Measurements from ENCODE around the gene CCDC188.

Gene CCDC188

GRCh38 chr22:20116951-20117632, 33.8 kb downstream of the CCDC188 start, which contains the start of gene TRMT2A:
TRMT2A (minus strand) TSS chr22:20117226; CDS start chr22:20116906, 320 bp downstream.
- DNase-seq (ENCODE audit: low read depth): peak; percentile 88

DNA sequence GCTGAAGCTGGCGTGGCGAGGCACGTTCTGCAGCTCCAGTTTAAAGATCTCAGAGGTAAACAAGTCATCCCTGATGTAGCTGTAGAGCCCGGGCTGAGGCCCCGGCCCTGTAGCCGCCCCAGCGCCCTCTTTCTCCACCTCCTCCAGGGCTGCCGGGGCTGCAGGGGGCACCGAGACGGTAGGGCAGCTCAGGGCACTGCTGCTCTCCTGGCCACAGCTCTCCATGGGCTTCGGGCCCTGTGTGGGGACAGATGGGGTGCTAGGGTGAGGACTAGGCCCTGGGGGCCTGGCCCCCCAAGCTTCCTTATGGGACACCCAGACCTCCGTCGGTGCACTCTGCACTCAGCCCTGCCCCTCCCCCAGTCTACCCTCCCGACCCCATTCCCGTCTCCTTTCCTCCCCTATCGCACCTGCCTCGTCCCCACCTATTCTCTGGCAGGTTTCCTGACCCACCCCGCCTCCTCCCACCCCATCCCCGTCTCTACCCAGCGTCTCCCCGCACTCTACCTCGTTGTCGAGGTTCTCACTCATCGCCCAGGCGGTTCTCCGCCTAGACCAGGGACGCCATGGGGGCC, 34.4 kb downstream of the CCDC188 start:
- no peak for DNase-seq (ENCODE audit: low read depth)

GRCh38 chr22:20115691-20116375, 35.0 kb downstream of the CCDC188 start, which contains the start of gene RANBP1:
RANBP1 (plus strand) TSS chr22:20116104; CDS start chr22:20116185, 81 bp downstream.
- no peak for DNase-seq (ENCODE audit: low read depth)

DNA sequence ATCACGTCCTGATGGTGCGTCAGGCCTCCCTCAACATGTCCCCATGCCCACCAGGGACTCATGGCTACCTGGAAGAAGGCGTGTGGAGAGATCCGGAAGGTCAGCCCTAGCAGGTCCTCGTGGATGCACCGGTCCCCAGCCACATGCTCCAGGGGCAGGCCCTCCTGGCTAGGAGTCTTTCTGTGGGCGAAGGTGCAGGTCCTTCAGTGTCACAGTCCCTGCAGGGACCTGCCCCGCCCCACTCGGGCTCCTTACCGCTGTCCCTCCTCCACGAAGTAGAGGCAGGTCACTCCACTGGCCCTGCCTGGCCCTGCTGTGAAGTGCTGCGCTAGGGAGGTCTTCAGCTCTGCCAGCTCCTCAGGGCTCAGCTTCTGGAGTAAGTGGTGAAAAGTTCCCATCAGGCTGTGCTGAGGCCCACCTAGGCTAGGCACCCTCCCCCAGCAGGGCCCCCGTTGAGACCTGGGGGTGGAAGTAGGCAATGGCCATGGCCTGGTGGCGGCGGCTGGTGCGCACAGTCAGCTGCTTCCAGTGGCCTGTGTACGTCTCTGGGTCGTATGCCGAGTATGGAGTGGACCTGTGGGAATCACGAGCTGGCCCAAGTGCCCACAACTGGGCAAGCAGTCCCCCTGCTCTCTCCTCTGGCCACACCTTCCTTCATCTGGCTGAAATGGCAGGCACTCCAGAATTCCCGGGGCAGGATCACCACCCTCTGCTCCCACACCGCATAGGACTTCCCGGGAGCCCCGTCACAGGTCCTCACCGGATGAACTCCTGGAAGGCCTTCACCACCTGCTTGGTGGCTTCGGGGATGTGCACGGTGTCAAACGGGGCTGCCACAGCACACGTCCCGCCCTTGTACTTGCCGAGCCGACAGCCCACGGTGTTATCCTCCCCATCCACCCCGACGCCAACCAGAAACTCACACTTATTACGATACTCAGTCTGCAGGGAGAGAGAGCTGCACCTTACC, 36.1 kb downstream of the CCDC188 start:
- no peak for DNase-seq (ENCODE audit: low read depth)

DNA sequence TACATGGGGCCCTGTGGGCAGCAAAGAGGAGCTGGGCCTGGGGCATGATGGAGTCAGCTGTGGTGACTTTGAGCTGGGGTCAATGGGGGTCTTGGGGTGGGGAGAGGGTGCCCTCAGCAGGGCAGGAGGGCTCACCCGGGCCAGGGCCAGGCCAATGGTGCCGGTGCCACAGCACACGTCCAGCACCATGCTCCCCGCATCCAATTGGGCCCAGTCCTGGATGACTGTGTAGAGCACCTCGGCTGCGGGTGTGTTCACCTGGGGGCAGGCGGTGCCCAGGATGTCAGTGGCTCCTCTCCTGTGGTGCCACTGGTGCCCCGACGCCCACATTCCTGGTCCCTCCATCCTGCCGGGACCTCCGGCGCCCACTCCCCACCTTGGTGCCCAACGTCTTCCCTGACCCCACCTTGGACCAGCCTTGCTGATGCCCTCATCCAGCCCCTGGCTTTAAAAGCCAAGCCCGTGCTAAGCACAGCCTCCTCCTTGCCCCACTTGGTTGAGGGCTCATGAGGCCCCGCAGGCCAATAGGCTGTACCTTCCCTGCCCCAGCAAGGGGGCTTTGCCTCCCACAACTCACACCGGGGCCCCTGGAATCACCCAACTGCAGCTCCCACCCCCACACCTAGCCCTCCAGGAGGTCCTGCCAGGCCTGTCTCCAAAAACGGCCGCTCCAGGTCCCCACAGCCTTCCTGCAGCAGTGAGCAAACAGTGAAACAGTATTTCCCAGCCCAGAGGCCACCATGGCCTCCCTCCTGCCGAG, 37.1 kb downstream of the CCDC188 start:
- DNase-seq (ENCODE audit: low read depth): no peak

DNA sequence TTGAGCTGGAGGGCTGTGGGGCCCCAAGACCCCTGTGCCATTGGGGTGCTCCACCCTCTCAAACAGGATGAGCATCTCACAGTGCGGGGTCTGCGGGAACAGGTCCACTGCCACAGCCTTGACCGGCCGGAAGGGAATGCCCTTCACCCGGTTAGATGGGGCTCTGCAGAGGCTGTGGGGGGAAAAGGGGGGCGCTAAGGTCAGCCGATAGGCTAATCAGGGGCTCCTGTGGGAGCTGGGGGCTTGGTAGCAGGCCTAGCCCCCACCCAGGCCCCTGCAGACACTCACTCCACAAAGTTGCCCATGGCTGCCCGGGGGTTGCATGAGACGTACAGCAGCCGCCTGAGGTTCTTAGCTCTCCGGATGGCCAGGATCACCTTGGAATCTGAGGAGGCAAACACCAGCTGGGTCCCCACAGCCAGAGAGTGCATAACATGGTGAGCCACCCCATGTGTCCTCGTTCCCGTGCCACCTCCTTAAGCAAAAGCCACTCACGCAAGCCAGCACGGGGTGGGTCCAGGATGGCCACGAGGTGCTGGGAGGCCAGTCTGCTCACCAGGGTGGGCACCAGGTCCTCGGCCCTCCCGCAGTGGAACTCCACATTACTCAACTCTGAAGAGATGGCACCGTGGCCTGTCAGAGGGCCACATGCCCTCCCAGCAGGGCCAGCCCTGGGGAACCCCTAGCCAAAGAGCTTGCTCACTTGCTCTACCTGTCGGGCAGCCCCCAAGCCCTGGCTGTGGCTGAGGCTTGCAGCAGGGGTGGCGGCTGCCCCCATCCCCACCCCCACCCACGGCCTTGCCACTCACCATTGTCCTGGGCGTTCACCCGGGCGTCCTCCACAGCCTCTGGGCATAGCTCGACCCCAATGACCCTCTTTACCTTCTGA, 38.0 kb downstream of the CCDC188 start:
- DNase-seq (ENCODE audit: low read depth): no peak

DNA sequence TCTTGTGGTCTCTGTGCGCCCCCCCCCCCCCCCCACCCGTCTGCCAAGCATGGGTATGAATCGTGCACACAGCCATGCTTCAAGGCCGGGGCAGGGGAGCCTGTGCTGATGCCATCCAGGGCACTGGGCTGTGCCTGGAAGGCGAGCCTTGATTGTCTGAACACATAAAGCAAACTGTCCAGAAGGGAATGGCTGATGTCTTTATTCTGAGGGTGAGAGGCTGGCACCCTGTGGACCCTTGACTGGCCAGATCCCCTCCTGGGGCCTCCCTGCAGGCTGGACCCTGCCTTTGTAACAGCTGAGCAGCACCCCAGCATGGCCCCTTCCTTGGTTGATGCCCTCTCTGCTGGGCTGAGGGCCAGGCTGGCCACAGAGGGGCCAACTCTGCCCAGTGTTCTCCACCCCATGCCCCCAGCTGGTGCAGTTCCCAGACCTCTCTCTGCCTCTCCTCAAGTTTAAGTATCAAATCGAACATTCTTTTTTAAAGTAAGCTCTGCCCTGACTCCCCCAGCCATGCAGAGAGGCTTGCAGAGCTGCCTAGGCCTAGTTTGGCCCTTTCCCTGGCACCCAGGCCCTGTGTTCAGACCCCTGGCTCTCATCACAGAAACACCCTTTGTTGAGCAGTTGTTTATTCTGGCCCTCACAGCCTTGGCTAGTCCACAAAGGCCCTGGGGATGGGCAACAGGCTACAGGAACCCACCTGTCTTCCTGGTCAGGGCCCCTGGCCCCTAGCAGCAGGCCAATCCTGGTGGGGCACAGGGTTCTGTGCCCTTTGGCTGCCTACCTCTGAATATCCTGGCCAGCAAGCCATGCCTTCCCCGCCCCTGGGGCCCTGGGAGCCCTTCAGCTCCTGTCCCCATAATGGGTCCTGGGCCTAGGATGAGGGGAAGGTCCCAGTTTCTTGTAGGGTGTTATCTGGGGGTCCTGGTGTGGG, 38.9 kb downstream of the CCDC188 start:
- DNase-seq (ENCODE audit: low read depth): no peak

- no peak for DNase-seq (ENCODE audit: low read depth)
Measured at GRCh38 chr22:20111045-20111688, 39.7 kb downstream of the CCDC188 start.

DNA sequence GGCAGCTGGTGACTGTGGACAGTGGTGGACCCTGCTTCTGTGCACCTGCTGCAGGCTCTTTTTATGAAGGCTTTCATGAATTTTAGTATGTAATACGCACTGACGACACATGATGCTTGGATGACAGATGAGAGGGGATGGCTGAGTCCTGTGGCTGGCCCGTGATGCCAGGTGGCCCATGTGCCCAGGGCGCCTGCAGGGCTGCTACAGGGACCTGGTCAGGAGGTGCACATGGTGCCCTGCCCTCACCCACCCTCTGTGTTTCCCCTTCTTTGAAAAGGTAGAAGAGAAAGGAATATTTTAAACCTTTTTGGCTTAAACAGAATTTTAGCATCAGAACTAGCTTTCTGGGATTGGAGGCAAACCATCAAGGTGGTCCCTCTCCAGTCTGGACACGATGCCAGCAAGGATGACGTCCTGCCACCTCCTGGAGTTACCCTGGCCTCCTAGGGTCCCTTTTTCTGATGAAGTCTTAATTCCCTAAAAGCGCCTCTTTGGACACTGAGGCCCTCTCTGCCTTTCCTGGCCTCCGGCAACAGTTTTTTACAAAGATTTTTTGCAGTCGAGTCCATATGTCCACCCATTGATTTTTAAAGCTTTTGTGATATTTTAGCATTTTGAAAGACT, 40.4 kb downstream of the CCDC188 start:
- no peak for DNase-seq (ENCODE audit: low read depth)

GRCh38 chr22:20109411-20110358, 41.2 kb downstream of the CCDC188 start:
- no peak for DNase-seq (ENCODE audit: low read depth)

DNA sequence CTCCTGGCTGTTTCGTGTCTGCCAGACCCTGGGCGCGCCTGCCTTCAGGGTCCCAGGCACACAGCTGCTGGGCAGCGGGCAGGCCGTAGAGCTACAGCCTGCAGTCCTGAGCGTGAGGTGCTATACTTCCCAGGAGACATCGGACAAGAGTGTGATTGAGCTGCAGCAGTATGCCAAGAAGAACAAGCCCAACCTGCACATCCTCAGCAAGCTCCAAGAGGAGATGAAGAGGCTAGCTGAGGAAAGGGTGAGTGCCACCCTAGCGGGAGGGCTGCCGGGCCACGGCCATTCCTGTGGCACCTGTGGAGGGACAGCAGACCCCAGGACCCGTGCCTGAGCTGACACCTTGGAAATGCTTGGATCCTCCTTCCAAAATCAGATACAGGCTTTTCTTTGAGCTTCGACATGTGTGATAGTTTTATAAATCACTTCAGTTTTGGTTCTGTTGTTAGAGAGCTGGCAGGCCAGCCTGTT, 42.1 kb downstream of the CCDC188 start:
- no peak for DNase-seq (ENCODE audit: low read depth)

GRCh38 chr22:20107951-20108756, 42.7 kb downstream of the CCDC188 start:
- no peak for DNase-seq (ENCODE audit: low read depth)

DNA sequence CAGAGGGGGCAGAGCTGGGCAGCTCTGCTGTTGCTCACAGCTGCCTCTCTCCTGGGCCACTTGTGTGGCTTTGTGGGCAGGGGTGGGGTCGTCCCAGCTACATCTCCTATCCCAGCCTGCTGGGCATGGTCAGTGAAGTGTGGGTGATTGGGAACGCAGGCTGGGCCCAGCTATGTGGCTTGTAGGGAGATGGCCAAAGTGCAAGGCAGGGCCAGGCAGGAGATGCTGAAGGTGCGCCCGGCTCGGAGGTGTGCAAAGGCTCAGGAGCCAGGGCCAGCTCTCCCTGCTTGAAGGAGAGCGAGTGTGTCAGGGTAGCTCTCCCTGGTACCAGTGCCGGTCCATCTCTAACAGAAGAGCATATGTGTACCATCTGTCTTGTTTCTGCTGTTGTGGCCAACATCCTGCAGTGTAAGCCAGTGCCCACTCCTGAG, 43.4 kb downstream of the CCDC188 start:
- no peak for DNase-seq (ENCODE audit: low read depth)

GRCh38 chr22:20106849-20107237, 44.0 kb downstream of the CCDC188 start:
- no peak for DNase-seq (ENCODE audit: low read depth)

DNA sequence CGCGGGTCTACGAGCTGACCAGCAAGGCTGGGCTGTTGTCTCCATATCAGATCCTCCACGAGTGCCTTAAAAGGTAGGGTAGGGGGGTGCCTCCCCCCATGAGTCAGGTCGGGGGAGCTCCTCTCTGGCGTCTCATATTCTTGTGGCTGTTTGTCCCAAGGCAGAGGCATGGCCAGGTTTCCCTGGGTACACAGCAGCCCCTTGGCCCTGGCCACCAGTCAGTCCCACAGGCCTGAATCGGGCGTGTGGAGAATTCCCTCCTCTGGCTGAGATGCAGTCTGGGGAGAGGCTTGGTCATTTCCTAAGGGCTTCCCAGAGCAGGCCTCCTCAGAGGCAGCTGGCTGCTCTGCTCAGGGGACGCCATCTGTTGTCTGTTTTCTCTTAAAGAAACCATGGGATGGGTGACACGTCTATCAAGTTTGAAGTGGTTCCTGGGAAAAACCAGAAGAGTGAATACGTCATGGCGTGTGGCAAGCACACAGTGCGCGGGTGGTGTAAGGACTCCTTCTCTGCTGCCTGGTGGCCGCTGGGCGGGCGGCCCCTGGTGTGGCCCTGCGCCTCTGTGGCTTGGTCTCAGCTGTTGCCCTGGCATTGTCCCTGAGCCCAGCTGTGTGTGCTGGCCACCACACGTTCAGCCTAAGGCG, 44.5 kb downstream of the CCDC188 start:
- DNase-seq (ENCODE audit: low read depth): no peak

All from non-pigmented ciliary epithelial cell (primary cell).